Midbrain (tissue), 1 donor: ENCODE data around the gene ROCK2.
"Not testable (repeated sequence)": the region's sequence is repeated elsewhere in the genome, so short reads cannot be mapped to it uniquely, and the experiment has no call there.

Source experiments
- DNase-seq: peaks from one replicate; lab custom pipeline; 2025; lab: John Stamatoyannopoulos, UW

The ROCK2 gene

GRCh38 chr2:11340717-11341116 lies 3.7 kb downstream of the ROCK2 start:
- DNase-seq, result no peak

- no peak for DNase-seq
These were observed 4.8 kb downstream of the ROCK2 start for GRCh38 chr2:11339508-11340083.

GRCh38 chr2:11338580-11338979 lies 5.9 kb downstream of the ROCK2 start:
- DNase-seq, result no peak

GRCh38 chr2:11337909-11338308 lies 6.5 kb downstream of the ROCK2 start:
- no peak for DNase-seq

GRCh38 chr2:11336189-11336588 lies 8.2 kb downstream of the ROCK2 start:
- no peak for DNase-seq

- DNase-seq, result no peak
These were observed 10.8 kb downstream of the ROCK2 start for GRCh38 chr2:11333427-11334183.

- no peak for DNase-seq
These were observed 11.8 kb downstream of the ROCK2 start for GRCh38 chr2:11332596-11332995.

- no peak for DNase-seq
These were observed 13.8 kb downstream of the ROCK2 start for GRCh38 chr2:11330457-11331142.

- DNase-seq, result no peak
These were observed 14.7 kb downstream of the ROCK2 start for GRCh38 chr2:11329776-11330175.

GRCh38 chr2:11328522-11328921 lies 15.9 kb downstream of the ROCK2 start:
- not testable (repeated sequence) for DNase-seq

- no peak for DNase-seq
These were observed 16.6 kb downstream of the ROCK2 start for GRCh38 chr2:11327871-11328270.

- no peak for DNase-seq
These were observed 17.7 kb downstream of the ROCK2 start for GRCh38 chr2:11326677-11327211.

GRCh38 chr2:11325961-11326676 lies 18.3 kb downstream of the ROCK2 start:
- no peak for DNase-seq

- no peak for DNase-seq
These were observed 22.6 kb downstream of the ROCK2 start for GRCh38 chr2:11321847-11322246.

GRCh38 chr2:11320698-11321492 lies 23.5 kb downstream of the ROCK2 start:
- no peak for DNase-seq

- DNase-seq, result no peak
These were observed 24.5 kb downstream of the ROCK2 start for GRCh38 chr2:11319939-11320338.

GRCh38 chr2:11315074-11315705 lies 29.2 kb downstream of the ROCK2 start:
- DNase-seq, result no peak

GRCh38 chr2:11314487-11314886 lies 29.9 kb downstream of the ROCK2 start:
- DNase-seq, result no peak

GRCh38 chr2:11312770-11313471 lies 31.5 kb downstream of the ROCK2 start:
- no peak for DNase-seq

- DNase-seq, result no peak
These were observed 32.9 kb downstream of the ROCK2 start for GRCh38 chr2:11311543-11311942.
